GM06990 (cell line): Measurements from ENCODE around the gene ZNF438.

Experiments
- DNase-seq: peaks from one replicate; pipeline ENCODE4 v3.0.0-alpha.2; 2011; ENCODE audit not compliant: insufficient read length; ENCODE audit errors: extremely low read depth
- H3K27me3 ChIP-seq: replicated peaks from 2 replicates; pipeline ENCODE4 v1.6.0; 2011; ENCODE audit warnings: low read length; ENCODE audit not compliant: control insufficient read depth, insufficient read depth
- H3K36me3 ChIP-seq: 2 replicates; pipeline ENCODE4 v1.5.1; 2011; ENCODE audit warnings: low read length; ENCODE audit not compliant: control insufficient read depth, insufficient read depth
- H3K4me3 ChIP-seq: replicated peaks from 2 replicates; pipeline ENCODE4 v1.5.1; 2011; ENCODE audit warnings: low read depth, mild to moderate bottlenecking, control low read depth, low read length
- CTCF ChIP-seq: IDR thresholded peaks from 2 replicates; pipeline ENCODE4 v1.5.1; 2011; ENCODE audit warnings: low read length, control low read depth, mild to moderate bottlenecking, inconsistent platforms; ENCODE audit not compliant: insufficient read depth, poor library complexity, severe bottlenecking

The ZNF438 gene

GRCh38 chr10:30832001-30832748 is 199.5 kb downstream of the ZNF438 start:
- no peak overlapping the region for H3K4me3 ChIP-seq
- H3K27me3 ChIP-seq: no peaks in the 10 kb centered on the region; the same call in 1 of the 2 replicates
- TF ChIP-seq CTCF: no peak
- no peaks in the 10 kb centered on the region for H3K36me3 ChIP-seq
- no peak for DNase-seq

GRCh38 chr10:30831426-30831825 is 200.2 kb downstream of the ZNF438 start:
- no peaks in the 10 kb centered on the region; the same call in none of the 2 replicates for H3K27me3 ChIP-seq
- H3K36me3 ChIP-seq: no peaks in the 10 kb centered on the region
- no peak for TF ChIP-seq CTCF
- no peak overlapping the region for H3K4me3 ChIP-seq
- DNase-seq: no peak

- DNase-seq: no peak
- TF ChIP-seq CTCF: no peak
- no peak overlapping the region for H3K4me3 ChIP-seq
- H3K27me3 ChIP-seq: no peaks in the 10 kb centered on the region; the same call in none of the 2 replicates
- H3K36me3 ChIP-seq: no peaks in the 10 kb centered on the region
Observed at GRCh38 chr10:30830315-30831230, 201.1 kb downstream of the ZNF438 start.

- Histone ChIP-seq H3K27me3 (no peaks in the 10 kb centered on the region; the same call in none of the 2 replicates), H3K36me3 (no peaks in the 10 kb centered on the region), H3K4me3 (no peak overlapping the region)
- no peak for DNase-seq
- TF ChIP-seq CTCF: no peak
Observed at GRCh38 chr10:30829901-30830300, 201.8 kb downstream of the ZNF438 start.

- no peak overlapping the region for H3K4me3 ChIP-seq
- H3K27me3 ChIP-seq: no peaks in the 10 kb centered on the region; the same call in none of the 2 replicates
- no peak for TF ChIP-seq CTCF
- no peak for DNase-seq
- H3K36me3 ChIP-seq: no peaks in the 10 kb centered on the region
Observed at GRCh38 chr10:30828680-30829079, 203.0 kb downstream of the ZNF438 start.
